ENCODE results near the gene CARMIL3. TPM values are rescaled to one million over a fixed set of nuclear protein-coding genes. Genes with fewer than 3 reads are reported as not detected.

CARMIL3 gene
- total RNA-seq, 1 donor from 2014 or later = under 0.01 TPM

DNA sequence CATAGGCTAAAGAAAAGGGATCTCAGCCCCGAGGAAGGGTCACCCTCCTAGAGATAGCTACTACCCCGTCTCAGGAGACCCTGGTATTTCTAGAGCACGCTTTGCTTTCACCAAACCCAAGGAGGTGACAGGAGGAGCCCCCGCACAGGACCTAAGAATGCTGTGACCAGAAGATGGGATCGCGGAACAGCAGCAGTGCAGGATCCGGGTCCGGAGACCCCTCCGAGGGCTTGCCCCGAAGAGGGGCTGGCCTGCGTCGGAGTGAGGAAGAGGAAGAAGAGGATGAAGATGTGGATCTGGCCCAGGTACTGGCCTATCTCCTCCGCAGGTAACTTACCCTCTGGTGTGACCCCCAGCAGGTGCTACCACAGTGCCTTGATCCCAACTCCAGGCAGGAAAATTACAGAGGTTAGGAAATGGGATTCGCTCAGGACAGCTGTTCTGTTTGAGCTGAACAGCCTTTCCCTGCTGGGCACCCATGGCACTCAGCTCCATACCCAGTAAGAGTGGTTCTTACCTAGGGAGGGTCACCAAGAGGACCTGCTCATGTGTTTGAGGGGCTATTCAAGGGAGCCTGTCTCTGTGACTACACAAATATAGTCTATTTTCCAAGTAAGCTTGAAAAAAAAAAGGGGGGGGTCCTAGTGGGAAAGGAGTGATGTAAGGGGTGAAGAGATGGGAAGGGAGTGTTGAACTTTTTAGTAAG lies 63.8 kb downstream of the CARMIL3 start:
- DNase-seq (ENCODE audit: low read depth in 2 of 2) = no peak

DNA sequence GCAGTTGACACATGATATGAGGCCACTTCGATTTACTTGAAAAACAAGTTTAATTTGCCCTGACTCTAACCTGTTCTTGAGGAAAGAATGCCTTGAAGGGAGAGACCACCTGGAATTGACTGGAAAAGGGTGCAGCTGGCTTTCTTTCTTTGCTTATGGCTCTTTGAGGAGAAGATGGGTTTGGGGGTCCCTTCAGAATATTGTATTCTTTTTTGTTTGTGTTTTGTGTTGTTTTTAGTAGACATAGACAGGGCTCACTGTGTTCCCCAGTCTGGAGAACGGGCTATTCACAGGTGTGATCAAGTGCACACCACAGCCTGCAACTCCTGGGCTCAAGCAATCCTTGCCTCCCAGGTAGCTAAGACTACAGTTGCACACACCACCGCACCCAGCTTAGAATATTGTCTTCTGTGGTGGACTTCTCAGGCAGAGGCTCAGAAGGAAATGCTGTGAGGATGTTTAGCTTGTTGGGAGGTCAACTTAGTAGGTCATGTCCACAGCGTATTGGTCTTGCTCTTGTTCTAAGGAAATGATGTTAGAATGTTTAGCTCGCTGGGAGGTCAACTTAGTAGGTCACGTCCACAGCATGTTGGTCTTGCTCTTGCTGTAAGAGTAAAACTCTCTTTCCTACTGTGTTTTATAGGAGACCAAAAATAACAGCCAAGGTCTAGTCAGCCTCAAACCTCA lies 64.5 kb downstream of the CARMIL3 start:
- DNase-seq (ENCODE audit: low read depth in 2 of 2) = no peak

DNA sequence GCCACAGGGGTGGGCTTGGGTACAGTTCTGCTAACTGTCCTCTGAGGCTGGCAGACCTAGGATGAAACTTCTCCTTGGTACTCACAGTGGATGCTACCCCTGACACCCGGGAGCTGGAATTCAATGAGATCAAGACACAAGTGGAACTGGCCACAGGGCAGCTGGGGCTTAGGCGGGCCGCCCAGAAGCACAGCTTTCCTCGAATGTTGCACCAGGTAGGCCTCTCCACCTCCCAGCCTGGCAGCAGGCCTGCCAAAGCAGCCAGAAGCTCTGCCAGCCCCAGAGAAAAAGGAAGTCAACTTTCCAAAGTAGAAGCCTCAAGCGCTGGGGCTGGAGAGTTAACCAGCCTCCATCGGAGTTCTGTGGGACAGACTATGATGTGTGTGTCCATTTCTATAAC lies 65.4 kb downstream of the CARMIL3 start:
- DNase-seq (ENCODE audit: low read depth in 2 of 2) = no peak

Other genes with a start within 250 kb of the CARMIL3 start
- gene DHRS4, start 98.2 kb upstream of the CARMIL3 start, total RNA-seq = 43.4 and 53.1 TPM in 2 replicates
- 14.0 and 19.6 TPM in 2 replicates for gene DHRS4L2, start 63.1 kb upstream of the CARMIL3 start, total RNA-seq
- not detected in 2 replicates for gene CPNE6, start 19.6 kb downstream of the CARMIL3 start, total RNA-seq
- gene PCK2, start 42.3 kb downstream of the CARMIL3 start, total RNA-seq = 7.6 TPM in 2 replicates
- gene DCAF11, start 62.8 kb downstream of the CARMIL3 start, total RNA-seq = 67.9 and 68.9 TPM in 2 replicates
- gene NRL, start 62.9 kb downstream of the CARMIL3 start, total RNA-seq = 1.4 and 1.8 TPM in 2 replicates
- 0.39 and 0.63 TPM in 2 replicates for gene FITM1, start 78.7 kb downstream of the CARMIL3 start, total RNA-seq
- 116 and 144 TPM in 2 replicates for gene PSME1, start 84.2 kb downstream of the CARMIL3 start, total RNA-seq
- gene EMC9, start 89.6 kb downstream of the CARMIL3 start, total RNA-seq = 16.4 and 23.1 TPM in 2 replicates
- 119 and 163 TPM in 2 replicates for gene PSME2, start 94.6 kb downstream of the CARMIL3 start, total RNA-seq
- 20.4 and 31.1 TPM in 2 replicates for gene RNF31, start 95.5 kb downstream of the CARMIL3 start, total RNA-seq
- 38.8 and 41.8 TPM in 2 replicates for gene IRF9, start 109.3 kb downstream of the CARMIL3 start, total RNA-seq
- gene REC8, start 120.1 kb downstream of the CARMIL3 start, total RNA-seq = 1.0 and 1.7 TPM in 2 replicates
- gene IPO4, start 136.8 kb downstream of the CARMIL3 start, total RNA-seq = 32.0 and 32.7 TPM in 2 replicates
- 33.9 and 56.0 TPM in 2 replicates for gene TM9SF1, start 143.4 kb downstream of the CARMIL3 start, total RNA-seq
- not detected in 2 replicates for gene TSSK4, start 153.7 kb downstream of the CARMIL3 start, total RNA-seq
- gene CHMP4A, start 161.5 kb downstream of the CARMIL3 start, total RNA-seq = 11.7 and 15.9 TPM in 2 replicates
- gene MDP1, start 164.1 kb downstream of the CARMIL3 start, total RNA-seq = 7.0 and 10.0 TPM in 2 replicates
- 172 and 193 TPM in 2 replicates for gene NEDD8, start 180.4 kb downstream of the CARMIL3 start, total RNA-seq
- 81.9 and 90.5 TPM in 2 replicates for gene GMPR2, start 180.9 kb downstream of the CARMIL3 start, total RNA-seq
- gene TINF2, start 190.6 kb downstream of the CARMIL3 start, total RNA-seq = 39.9 and 57.3 TPM in 2 replicates
- gene TGM1, start 211.2 kb downstream of the CARMIL3 start, total RNA-seq = 0.38 and 0.64 TPM in 2 replicates
- gene RABGGTA, start 219.6 kb downstream of the CARMIL3 start, total RNA-seq = 10.7 and 19.7 TPM in 2 replicates
- gene DHRS1, start 247.8 kb downstream of the CARMIL3 start, total RNA-seq = 9.1 and 14.5 TPM in 2 replicates
- 23.0 and 24.8 TPM in 2 replicates for gene NOP9, start 247.8 kb downstream of the CARMIL3 start, total RNA-seq

Measured in dermis microvascular lymphatic vessel endothelial cell (primary cell).